K562 (cell line): Measurements from ENCODE around the gene PAX5. TPM values are rescaled to one million over a fixed set of nuclear protein-coding genes. Genes with fewer than 3 reads are reported as not detected.

ENCODE experiments used
- ATAC-seq: fragments of 200-7000 bp; cut with Tn5 transposase; 3 replicates; pipeline ENCODE4 v1.9.1; 2020; ENCODE audit warnings: moderate library complexity
- BruUV-seq: library from RNA; stranded (reverse); fragments of 400-500 nt; replicated peaks from 2 replicates; lab custom pipeline; 2021; lab: Mats Ljungman, UMichigan
- CTCF ChIA-PET: fragments of 300-600 bp; formaldehyde crosslinking; extraction: SDS; loops from one replicate; lab custom pipeline; 2021; ENCODE audit warnings: low intra/inter-chr PET ratio; lab: Yijun Ruan, JAX
- POLR2A ChIA-PET: fragments of 300-600, 350-650 bp; sonication (Branson Sonifier 250); formaldehyde crosslinking; extraction: SDS; loops from one replicate; lab custom pipeline; 2021; ENCODE audit warnings: antibody characterized with exemption, inconsistent platforms; lab: Yijun Ruan, JAX
- DNase-seq, 4 experiments: peaks; one replicate each; pipeline versions ENCODE4 v3.0.0 to v3.0.0-alpha.2; 2011 to 2018; ENCODE audit warnings: low spot score in 3 of 4, mixed read lengths in 3 of 4; ENCODE audit errors: extremely low read depth in 1 of 4
- FAIRE-seq: peaks from 2 replicates; lab custom pipeline; 2011; peaks lifted over from hg19 to GRCh38; lab: Jason Lieb, UNC
- H2AFZ ChIP-seq: 2 replicates; pipeline ENCODE4 v1.6.0; 2011; ENCODE audit warnings: low read depth, low read length, control low read depth, inconsistent platforms
- H3K27ac ChIP-seq: fragments of 200-600 bp; 3 replicates; pipeline ENCODE4 v1.8.0; 2011; ENCODE audit warnings: low read depth, mild to moderate bottlenecking, control low read depth, inconsistent platforms, low read length, moderate library complexity, mixed read lengths; ENCODE audit errors: extremely low read depth
- H3K27me3 ChIP-seq, 2 experiments: fragments of 300-600 bp in 1 of 2; 2 replicates in 1 of 2; 3 replicates in 1 of 2; pipeline versions ENCODE4 v1.6.0 to v1.8.0; 2011; ENCODE audit warnings: inconsistent platforms in 2 of 2, low read length in 2 of 2, mild to moderate bottlenecking in 1 of 2, mixed read lengths in 1 of 2, moderate library complexity in 1 of 2; ENCODE audit not compliant: control insufficient read depth in 2 of 2, insufficient read depth in 2 of 2
- H3K36me3 ChIP-seq: fragments of 300-600 bp; 3 replicates; pipeline ENCODE4 v1.8.0; 2011; ENCODE audit warnings: mild to moderate bottlenecking, low read length, inconsistent platforms; ENCODE audit not compliant: control insufficient read depth, insufficient read depth
- H3K4me1 ChIP-seq, 2 experiments: fragments of 200-600 bp in 1 of 2; replicated peaks in 1 of 2; 2 replicates in 1 of 2; 3 replicates in 1 of 2; pipeline versions ENCODE4 v1.5.1 to v1.8.0; 2011; ENCODE audit warnings: inconsistent platforms in 2 of 2, low read length in 2 of 2, mild to moderate bottlenecking in 1 of 2, mixed read lengths in 1 of 2, moderate library complexity in 1 of 2; ENCODE audit not compliant: control insufficient read depth in 2 of 2, insufficient read depth in 2 of 2
- H3K4me2 ChIP-seq: 2 replicates; pipeline ENCODE4 v1.6.1; 2011; ENCODE audit warnings: low read length, control low read depth, inconsistent platforms, mixed read lengths; ENCODE audit not compliant: insufficient read depth
- H3K4me3 ChIP-seq: fragments of 200-600 bp; sonication (generic), shearing (Covaris generic); 2 replicates; pipeline ENCODE4 v1.5.1; 2016; ENCODE audit warnings: control low read depth, inconsistent platforms
- H3K79me2 ChIP-seq: fragments of 200-600 bp; 3 replicates; pipeline ENCODE4 v1.8.0; 2011; ENCODE audit warnings: low read length, inconsistent platforms; ENCODE audit not compliant: control insufficient read depth, insufficient read depth
- H3K9ac ChIP-seq, 2 experiments: 2 replicates each; pipeline versions ENCODE4 v1.6.0 to v1.6.1; 2011; ENCODE audit warnings: low read depth in 2 of 2, low read length in 2 of 2, control low read depth in 1 of 2, inconsistent platforms in 1 of 2, mild to moderate bottlenecking in 1 of 2, mixed read lengths in 1 of 2; ENCODE audit not compliant: insufficient read depth in 1 of 2
- H3K9me1 ChIP-seq: one replicate; pipeline ENCODE4 v1.6.0; 2011; ENCODE audit warnings: inconsistent platforms, mild to moderate bottlenecking, low read length, moderate library complexity; ENCODE audit not compliant: control insufficient read depth, insufficient read depth
- H3K9me3 ChIP-seq: replicated peaks from 2 replicates; pipeline ENCODE4 v1.5.1; 2011; ENCODE audit warnings: low read depth, low read length, inconsistent platforms; ENCODE audit not compliant: control insufficient read depth, insufficient read depth
- H4K20me1 ChIP-seq: replicated peaks from 2 replicates; pipeline ENCODE4 v1.6.1; 2011; ENCODE audit warnings: low read length, inconsistent platforms, mixed read lengths; ENCODE audit not compliant: control insufficient read depth, insufficient read depth
- C11orf30 ChIP-seq: fragments of 450-650 bp; IDR thresholded peaks from 2 replicates; pipeline ENCODE4 v1.6.1; 2016; ENCODE audit warnings: low read depth, mild to moderate bottlenecking
- CCNT2 ChIP-seq: IDR thresholded peaks from 2 replicates; pipeline ENCODE4 v1.6.1; 2011; ENCODE audit warnings: borderline replicate concordance, low read depth, mild to moderate bottlenecking, moderate library complexity, mixed read lengths, low read length; ENCODE audit not compliant: insufficient read length; ENCODE audit errors: extremely low read depth
- ERF ChIP-seq: fragments of 450-650 bp; formaldehyde crosslinking; IDR thresholded peaks from 2 replicates; pipeline ENCODE4 v1.4.0; 2020; ENCODE audit warnings: mild to moderate bottlenecking, mixed read lengths
- NONO ChIP-seq, 2 experiments: fragments of 200-400 bp in 1 of 2; fragments of 450-650 bp in 1 of 2; formaldehyde crosslinking in 1 of 2; IDR thresholded peaks; 2 replicates each; pipeline ENCODE4 v1.6.1; 2017; ENCODE audit warnings: low read depth in 2 of 2, mild to moderate bottlenecking in 2 of 2, moderate library complexity in 2 of 2, low read length in 1 of 2
- RFX1 ChIP-seq: fragments of 450-650 bp; IDR thresholded peaks from 2 replicates; pipeline ENCODE4 v1.6.1; 2016; ENCODE audit warnings: mild to moderate bottlenecking, moderate library complexity
- SMARCA4 ChIP-seq: fragments of 450-650 bp; IDR thresholded peaks from 2 replicates; pipeline ENCODE4 v1.6.1; 2016
- U2AF2 ChIP-seq: fragments of 200-400 bp; formaldehyde crosslinking; optimal IDR thresholded peaks from 2 replicates; pipeline ENCODE3; 2017; ENCODE audit warnings: low read depth, mild to moderate bottlenecking, low read length
- ZFPM2 ChIP-seq: fragments of 250-450 bp; sonication (Bioruptor Pico); IDR thresholded peaks from 2 replicates; pipeline ENCODE4 v1.5.1; 2022; ENCODE audit warnings: mild to moderate bottlenecking
- WGBS: fragments of 100-300 bp; shearing (Covaris generic); methylation state at CpG from one replicate; pipeline ENCODE4 v1.1.6; 2016; ENCODE audit warnings: low coverage, mixed read lengths; ENCODE audit not compliant: insufficient coverage; ENCODE audit errors: missing lambda C conversion rate; 5-methylcytosine and 5-hydroxymethylcytosine counted together
- in situ Hi-C: fragments of 300-500 bp; cut with MboI; formaldehyde crosslinking; loops from 4 replicates; pipeline ENCODE4 v1.15.0; 2018; ENCODE audit warnings: inconsistent platforms, mixed read lengths
- intact Hi-C: fragments of 100-400 bp; cut with micrococcal nuclease; formaldehyde crosslinking; loops from 2 replicates; pipeline ENCODE4 v1.14.2; 2022
- polyA plus RNA-seq, 8 experiments: library from polyadenylated mRNA; depleted of rRNA in 4 of 8; stranded (reverse) in 5 of 8; unstranded in 3 of 8; fragments of >200 nt; fragmentation: Nextera tagmentation in 2 of 8; fragmentation: Illumina TruSeq in 1 of 8; extraction: Ambion mirVana in 2 of 8; extraction: Trizol in 1 of 8; gene quantifications; 2 replicates each; pipeline versions ENCODE4 v1.2.1 to v1.2.3, GENCODE V29; 2011 to 2014; ENCODE audit warnings: inconsistent platforms in 1 of 8, missing spikeins in 1 of 8
- total RNA-seq, 7 experiments: library from RNA; depleted of rRNA in 6 of 7; stranded (reverse); fragments of >200 nt in 6 of 7; fragmentation: Illumina TruSeq in 2 of 7; extraction: Trizol in 2 of 7; gene quantifications; 2 replicates each; pipeline versions ENCODE4 v1.2.1 to v1.2.3, GENCODE V29; 2011 to 2021; ENCODE audit warnings: low replicate concordance in 1 of 7
- TF ChIP-seq, protein P1 (sequence below): fragments of 250-450 bp; sonication (Bioruptor Pico); IDR thresholded peaks from 2 replicates; pipeline ENCODE4 v1.8.0; 2021; ENCODE audit warnings: moderate library complexity, mild to moderate bottlenecking, inconsistent platforms
- TF ChIP-seq, protein P2 (sequence below): fragments of 450-650 bp; IDR thresholded peaks from 2 replicates; pipeline ENCODE4 v1.6.1; 2016; ENCODE audit warnings: borderline replicate concordance
- TF ChIP-seq, protein P3 (sequence below): sonication (generic); formaldehyde crosslinking; IDR thresholded peaks from 2 replicates; pipeline ENCODE4 v1.8.1; 2023; ENCODE audit warnings: mild to moderate bottlenecking, missing genetic modification reagents

PAX5 gene
- total and polyA plus RNA-seq, 9 of the 15 experiments (the other 6 are each of a cell fraction or from before 2014, with no cell fraction given), result 0.03 to 0.09 TPM; not detected in 7

DNA sequence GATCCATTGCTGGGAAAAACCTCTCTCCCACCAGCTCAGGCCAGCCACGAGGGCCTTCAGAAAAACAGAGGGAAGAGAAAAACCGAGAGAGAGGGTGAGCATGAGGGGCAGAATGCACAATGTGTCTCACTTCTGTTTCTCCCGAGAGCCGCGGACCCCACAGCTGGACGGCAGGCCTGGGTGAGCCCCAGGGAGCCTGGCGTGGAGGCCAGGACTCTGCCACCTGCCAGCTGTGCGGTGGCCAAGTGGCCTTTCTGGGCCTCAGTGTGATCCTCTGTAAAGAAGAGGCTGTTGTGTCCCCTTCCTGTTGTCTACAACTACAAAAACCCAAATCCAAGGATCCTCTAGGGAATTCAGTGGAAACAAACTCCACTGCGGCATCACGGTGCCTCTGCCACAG is 179.3 kb downstream of the PAX5 start:
- H2AFZ ChIP-seq, result no peak overlapping the region
- no peak for DNase-seq
- H3K9ac ChIP-seq, result no peak overlapping the region; a peak in 1 of 4 replicates
- H3K9me1 ChIP-seq, result no peaks in the 10 kb centered on the region
- no peaks in the 10 kb centered on the region for H4K20me1 ChIP-seq
- intact Hi-C loops, result no loop called here
- 0% methylated on average over 1 of the region's 10 CpGs for WGBS
- H3K36me3 ChIP-seq, result no peaks in the 10 kb centered on the region
- no peaks in the 10 kb centered on the region for H3K4me1 ChIP-seq
- no peak for ATAC-seq
- ChIA-PET CTCF (no interaction called here), POLR2A (no interaction called here)
- no peak overlapping the region for H3K27ac ChIP-seq
- no TSS peak for BruUV-seq
- peaks cover 0 to 50% of the 10 kb centered on the region in 2 experiments; a peak in 4 of 5 replicates for H3K27me3 ChIP-seq
- no peak overlapping the region for H3K4me3 ChIP-seq
- FAIRE-seq, result no peak
- in situ Hi-C loops, result no loop called here
- no peak overlapping the region for H3K4me2 ChIP-seq
- H3K9me3 ChIP-seq, result no peaks in the 10 kb centered on the region
- no peaks in the 10 kb centered on the region for H3K79me2 ChIP-seq
- TF ChIP-seq, protein P1, sequence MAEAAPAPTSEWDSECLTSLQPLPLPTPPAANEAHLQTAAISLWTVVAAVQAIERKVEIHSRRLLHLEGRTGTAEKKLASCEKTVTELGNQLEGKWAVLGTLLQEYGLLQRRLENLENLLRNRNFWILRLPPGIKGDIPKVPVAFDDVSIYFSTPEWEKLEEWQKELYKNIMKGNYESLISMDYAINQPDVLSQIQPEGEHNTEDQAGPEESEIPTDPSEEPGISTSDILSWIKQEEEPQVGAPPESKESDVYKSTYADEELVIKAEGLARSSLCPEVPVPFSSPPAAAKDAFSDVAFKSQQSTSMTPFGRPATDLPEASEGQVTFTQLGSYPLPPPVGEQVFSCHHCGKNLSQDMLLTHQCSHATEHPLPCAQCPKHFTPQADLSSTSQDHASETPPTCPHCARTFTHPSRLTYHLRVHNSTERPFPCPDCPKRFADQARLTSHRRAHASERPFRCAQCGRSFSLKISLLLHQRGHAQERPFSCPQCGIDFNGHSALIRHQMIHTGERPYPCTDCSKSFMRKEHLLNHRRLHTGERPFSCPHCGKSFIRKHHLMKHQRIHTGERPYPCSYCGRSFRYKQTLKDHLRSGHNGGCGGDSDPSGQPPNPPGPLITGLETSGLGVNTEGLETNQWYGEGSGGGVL (CRISPR knock-in tag), result no peak
- TF ChIP-seq NONO (IDR thresholded peaks at IDR 0.05; ENCODE audit: low read depth in 2 of 2, low read length in 1 of 2) (no peak), RFX1 (no peak), U2AF2 (no peak), ERF (CRISPR knock-in tag) (no peak), ZFPM2 (CRISPR knock-in tag) (no peak), CCNT2 (no peak), C11orf30 (no peak), SMARCA4 (no peak)
- TF ChIP-seq, protein P2, sequence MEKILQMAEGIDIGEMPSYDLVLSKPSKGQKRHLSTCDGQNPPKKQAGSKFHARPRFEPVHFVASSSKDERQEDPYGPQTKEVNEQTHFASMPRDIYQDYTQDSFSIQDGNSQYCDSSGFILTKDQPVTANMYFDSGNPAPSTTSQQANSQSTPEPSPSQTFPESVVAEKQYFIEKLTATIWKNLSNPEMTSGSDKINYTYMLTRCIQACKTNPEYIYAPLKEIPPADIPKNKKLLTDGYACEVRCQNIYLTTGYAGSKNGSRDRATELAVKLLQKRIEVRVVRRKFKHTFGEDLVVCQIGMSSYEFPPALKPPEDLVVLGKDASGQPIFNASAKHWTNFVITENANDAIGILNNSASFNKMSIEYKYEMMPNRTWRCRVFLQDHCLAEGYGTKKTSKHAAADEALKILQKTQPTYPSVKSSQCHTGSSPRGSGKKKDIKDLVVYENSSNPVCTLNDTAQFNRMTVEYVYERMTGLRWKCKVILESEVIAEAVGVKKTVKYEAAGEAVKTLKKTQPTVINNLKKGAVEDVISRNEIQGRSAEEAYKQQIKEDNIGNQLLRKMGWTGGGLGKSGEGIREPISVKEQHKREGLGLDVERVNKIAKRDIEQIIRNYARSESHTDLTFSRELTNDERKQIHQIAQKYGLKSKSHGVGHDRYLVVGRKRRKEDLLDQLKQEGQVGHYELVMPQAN, result no peak
- TF ChIP-seq, protein P3, sequence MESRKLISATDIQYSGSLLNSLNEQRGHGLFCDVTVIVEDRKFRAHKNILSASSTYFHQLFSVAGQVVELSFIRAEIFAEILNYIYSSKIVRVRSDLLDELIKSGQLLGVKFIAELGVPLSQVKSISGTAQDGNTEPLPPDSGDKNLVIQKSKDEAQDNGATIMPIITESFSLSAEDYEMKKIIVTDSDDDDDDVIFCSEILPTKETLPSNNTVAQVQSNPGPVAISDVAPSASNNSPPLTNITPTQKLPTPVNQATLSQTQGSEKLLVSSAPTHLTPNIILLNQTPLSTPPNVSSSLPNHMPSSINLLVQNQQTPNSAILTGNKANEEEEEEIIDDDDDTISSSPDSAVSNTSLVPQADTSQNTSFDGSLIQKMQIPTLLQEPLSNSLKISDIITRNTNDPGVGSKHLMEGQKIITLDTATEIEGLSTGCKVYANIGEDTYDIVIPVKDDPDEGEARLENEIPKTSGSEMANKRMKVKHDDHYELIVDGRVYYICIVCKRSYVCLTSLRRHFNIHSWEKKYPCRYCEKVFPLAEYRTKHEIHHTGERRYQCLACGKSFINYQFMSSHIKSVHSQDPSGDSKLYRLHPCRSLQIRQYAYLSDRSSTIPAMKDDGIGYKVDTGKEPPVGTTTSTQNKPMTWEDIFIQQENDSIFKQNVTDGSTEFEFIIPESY (CRISPR knock-in tag), result no peak
